OCI-LY3 (cell line): ENCODE data around the gene ERBB2.

Source experiments
- EZH2phosphoT487 ChIP-seq: fragments of 200-600 bp; shearing (Covaris generic); IDR thresholded peaks from 2 replicates; pipeline ENCODE4 v1.6.1; 2018; ENCODE audit warnings: antibody characterized with exemption, mixed run types, low read depth
- TF ChIP-seq, protein P1 (sequence below): fragments of 200-600, 300-600 bp; sonication (generic); IDR thresholded peaks from 2 replicates; pipeline ENCODE4 v1.5.1; 2014; ENCODE audit warnings: antibody characterized with exemption, low read length, low read depth

DNA sequence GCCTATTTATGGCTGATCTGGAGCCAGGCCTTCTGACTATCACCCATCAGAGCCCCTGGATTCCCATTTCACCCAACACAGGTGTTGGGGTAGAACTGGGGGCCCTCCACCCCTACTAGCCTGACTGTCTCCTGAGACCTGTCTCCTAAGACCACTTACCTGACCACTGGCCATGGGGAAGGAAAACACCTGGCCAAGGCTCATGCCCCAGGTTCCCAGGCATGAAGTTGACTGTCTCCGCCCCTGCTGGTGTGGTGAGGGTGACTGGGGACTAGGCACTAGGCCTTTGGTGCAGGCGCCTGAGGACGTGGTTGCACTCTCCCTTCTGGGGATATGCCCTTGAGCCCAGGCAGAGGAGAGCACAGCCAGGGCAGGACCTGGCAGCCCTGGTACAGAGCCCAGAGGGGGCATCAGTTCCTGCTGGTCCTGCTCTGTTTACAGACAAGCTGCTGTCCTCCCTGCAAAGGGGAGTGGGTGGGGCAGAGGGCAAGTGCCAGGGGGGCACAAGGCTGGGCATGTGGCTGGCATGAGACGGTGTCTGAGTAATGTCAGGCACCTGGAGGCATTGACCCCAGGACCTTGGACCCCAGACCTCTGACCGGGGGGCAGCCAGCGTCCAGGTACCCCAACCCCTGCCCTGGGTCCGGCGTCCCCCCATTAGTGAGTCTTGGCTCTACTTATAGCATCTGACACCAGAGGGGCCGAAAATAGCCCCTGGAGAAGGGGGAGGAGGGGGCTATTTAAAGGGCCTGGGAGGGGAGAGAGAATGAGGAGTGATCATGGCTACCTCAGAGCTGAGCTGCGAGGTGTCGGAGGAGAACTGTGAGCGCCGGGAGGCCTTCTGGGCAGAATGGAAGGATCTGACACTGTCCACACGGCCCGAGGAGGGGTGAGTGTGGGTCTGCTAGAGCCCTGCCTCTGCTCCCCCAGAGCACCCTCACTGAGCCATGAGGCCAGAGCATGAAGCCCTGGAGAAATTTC, 35.0 kb upstream of the ERBB2 start, which contains the start of gene TCAP:
- TF ChIP-seq, protein P1, sequence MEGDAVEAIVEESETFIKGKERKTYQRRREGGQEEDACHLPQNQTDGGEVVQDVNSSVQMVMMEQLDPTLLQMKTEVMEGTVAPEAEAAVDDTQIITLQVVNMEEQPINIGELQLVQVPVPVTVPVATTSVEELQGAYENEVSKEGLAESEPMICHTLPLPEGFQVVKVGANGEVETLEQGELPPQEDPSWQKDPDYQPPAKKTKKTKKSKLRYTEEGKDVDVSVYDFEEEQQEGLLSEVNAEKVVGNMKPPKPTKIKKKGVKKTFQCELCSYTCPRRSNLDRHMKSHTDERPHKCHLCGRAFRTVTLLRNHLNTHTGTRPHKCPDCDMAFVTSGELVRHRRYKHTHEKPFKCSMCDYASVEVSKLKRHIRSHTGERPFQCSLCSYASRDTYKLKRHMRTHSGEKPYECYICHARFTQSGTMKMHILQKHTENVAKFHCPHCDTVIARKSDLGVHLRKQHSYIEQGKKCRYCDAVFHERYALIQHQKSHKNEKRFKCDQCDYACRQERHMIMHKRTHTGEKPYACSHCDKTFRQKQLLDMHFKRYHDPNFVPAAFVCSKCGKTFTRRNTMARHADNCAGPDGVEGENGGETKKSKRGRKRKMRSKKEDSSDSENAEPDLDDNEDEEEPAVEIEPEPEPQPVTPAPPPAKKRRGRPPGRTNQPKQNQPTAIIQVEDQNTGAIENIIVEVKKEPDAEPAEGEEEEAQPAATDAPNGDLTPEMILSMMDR = no peak
- TF ChIP-seq EZH2phosphoT487 = no peak
